A549 (cell line): ENCODE data around the gene SCO2. TPM values are rescaled to one million over a fixed set of nuclear protein-coding genes. Genes with fewer than 3 reads are reported as not detected.

ENCODE experiments used
- ATAC-seq, 2 experiments: fragments of 200-7000 bp in 1 of 2; fragments of >200 bp in 1 of 2; cut with Nextera tagmentation in 1 of 2; cut with Tn5 transposase in 1 of 2; 3 replicates each; pipeline versions ENCODE4 v1.8.0 to v1.9.1; 2018 to 2020; ENCODE audit warnings: mild to moderate bottlenecking in 1 of 2, moderate library complexity in 1 of 2
- CTCF ChIA-PET: fragments of 300-600 bp; sonication (Branson Sonifier 250); formaldehyde crosslinking; extraction: SDS; loops from one replicate; lab custom pipeline; 2021; ENCODE audit warnings: antibody characterized with exemption, inconsistent platforms; lab: Yijun Ruan, JAX
- POLR2A ChIA-PET: fragments of 350-600 bp; formaldehyde crosslinking; extraction: SDS; loops from one replicate; lab custom pipeline; 2021; ENCODE audit warnings: antibody characterized with exemption, inconsistent platforms; lab: Yijun Ruan, JAX
- DNase-seq, 2 experiments: peaks; one replicate each; pipeline versions ENCODE4 v3.0.0 to v3.0.0-alpha.2; 2011 to 2016; ENCODE audit warnings: low read depth in 1 of 2, low spot score in 1 of 2
- FAIRE-seq: peaks from 2 replicates; lab custom pipeline; 2011; peaks lifted over from hg19 to GRCh38; lab: Jason Lieb, UNC
- H3K27ac ChIP-seq, 2 experiments: fragments of >200 bp; sonication (Bioruptor Twin); formaldehyde crosslinking; 3 replicates each; pipeline ENCODE4 v1.5.1; 2016 to 2017
- H3K4me1 ChIP-seq: fragments of >200 bp; sonication (Bioruptor Twin); formaldehyde crosslinking; 3 replicates; pipeline ENCODE4 v1.6.1; 2016
- H3K4me2 ChIP-seq: fragments of >200 bp; sonication (Bioruptor Twin); formaldehyde crosslinking; 3 replicates; pipeline ENCODE4 v1.6.1; 2016
- H3K4me3 ChIP-seq: fragments of >200 bp; sonication (Bioruptor Twin); formaldehyde crosslinking; 3 replicates; pipeline ENCODE4 v1.5.1; 2016
- H3K9me3 ChIP-seq: fragments of >200 bp; sonication (Bioruptor Twin); formaldehyde crosslinking; 3 replicates; pipeline ENCODE4 v1.6.1; 2016
- ATOH8 ChIP-seq: fragments of 250-450 bp; sonication (Bioruptor Pico); IDR thresholded peaks from 2 replicates; pipeline ENCODE4 v1.5.0; 2020; ENCODE audit warnings: low read depth, mild to moderate bottlenecking, moderate library complexity
- CEBPB ChIP-seq, 2 experiments: fragments of >200 bp in 1 of 2; sonication (Bioruptor Twin) in 1 of 2; formaldehyde crosslinking in 1 of 2; IDR thresholded peaks; 2 replicates each; pipeline ENCODE4 v1.6.1; 2012 to 2016
- CHD2 ChIP-seq: fragments of 150-350 bp; IDR thresholded peaks from 2 replicates; pipeline ENCODE4 v1.6.1; 2014; ENCODE audit warnings: low read length; ENCODE audit not compliant: partially characterized antibody
- CTCF ChIP-seq: fragments of >200 bp; sonication (Bioruptor Twin); formaldehyde crosslinking; IDR thresholded peaks from 3 replicates; pipeline ENCODE4 v1.5.1; 2016
- EHF ChIP-seq: fragments of 250-450 bp; sonication (Bioruptor Pico); IDR thresholded peaks from 2 replicates; pipeline ENCODE4 v1.5.0; 2020; ENCODE audit warnings: mild to moderate bottlenecking
- EHMT2 ChIP-seq: fragments of 200-600 bp; sonication (generic); IDR thresholded peaks from 2 replicates; pipeline ENCODE4 v1.6.1; 2016; ENCODE audit warnings: antibody characterized with exemption, low read depth, mild to moderate bottlenecking, moderate library complexity
- EP300 ChIP-seq, 2 experiments: fragments of >200 bp; sonication (Bioruptor Twin); formaldehyde crosslinking; IDR thresholded peaks; 2 replicates in 1 of 2; 3 replicates in 1 of 2; pipeline ENCODE4 v1.6.1; 2016 to 2017
- ESRRA ChIP-seq: fragments of 150-350 bp; IDR thresholded peaks from 2 replicates; pipeline ENCODE4 v1.6.1; 2014; ENCODE audit warnings: mild to moderate bottlenecking, low read length, borderline replicate concordance
- FOSB ChIP-seq: fragments of 250-450 bp; sonication (Bioruptor Pico); IDR thresholded peaks from 2 replicates; pipeline ENCODE4 v1.5.0; 2020; ENCODE audit warnings: mild to moderate bottlenecking, moderate library complexity
- FOXS1 ChIP-seq: fragments of 250-450 bp; sonication (Bioruptor Pico); IDR thresholded peaks from 2 replicates; pipeline ENCODE4 v1.5.0; 2020; ENCODE audit warnings: mild to moderate bottlenecking, moderate library complexity
- GATA3 ChIP-seq: IDR thresholded peaks from 2 replicates; pipeline ENCODE4 v1.6.1; 2012; ENCODE audit warnings: borderline replicate concordance
- HDAC2 ChIP-seq: fragments of 200-600 bp; sonication (generic); IDR thresholded peaks from 2 replicates; pipeline ENCODE4 v1.6.1; 2016
- HES2 ChIP-seq: fragments of >200 bp; sonication (Bioruptor Twin); formaldehyde crosslinking; IDR thresholded peaks from 2 replicates; pipeline ENCODE4 v1.6.1; 2016
- HOXA7 ChIP-seq: fragments of 250-450 bp; sonication (Bioruptor Pico); IDR thresholded peaks from 2 replicates; pipeline ENCODE4 v1.5.0; 2020; ENCODE audit warnings: mild to moderate bottlenecking, moderate library complexity
- HOXB13 ChIP-seq: fragments of 250-450 bp; sonication (Bioruptor Pico); IDR thresholded peaks from 2 replicates; pipeline ENCODE4 v1.5.0; 2020; ENCODE audit warnings: low read depth, mild to moderate bottlenecking, moderate library complexity
- JUN ChIP-seq, 2 experiments: fragments of >200 bp; sonication (Bioruptor Twin); formaldehyde crosslinking; IDR thresholded peaks; 2 replicates in 1 of 2; 3 replicates in 1 of 2; pipeline ENCODE4 v1.6.1; 2016 to 2017
- JUNB ChIP-seq: fragments of >200 bp; sonication (Bioruptor Twin); formaldehyde crosslinking; IDR thresholded peaks from 2 replicates; pipeline ENCODE4 v1.6.1; 2016
- KDM5A ChIP-seq: fragments of 200-600 bp; sonication (generic); IDR thresholded peaks from 2 replicates; pipeline ENCODE4 v1.6.1; 2016; ENCODE audit warnings: antibody characterized with exemption, mild to moderate bottlenecking
- MAFK ChIP-seq: fragments of 450-650 bp; IDR thresholded peaks from 2 replicates; pipeline ENCODE4 v1.6.1; 2014; ENCODE audit not compliant: partially characterized antibody
- MAZ ChIP-seq: fragments of 150-350 bp; IDR thresholded peaks from 2 replicates; pipeline ENCODE4 v1.6.1; 2014; ENCODE audit warnings: antibody characterized with exemption, low read depth, low read length, borderline replicate concordance
- NR3C1 ChIP-seq: fragments of >200 bp; sonication (Bioruptor Twin); formaldehyde crosslinking; IDR thresholded peaks from 3 replicates; pipeline ENCODE4 v1.6.1; 2017
- PBX3 ChIP-seq: IDR thresholded peaks from 2 replicates; pipeline ENCODE4 v1.6.1; 2012
- PHF8 ChIP-seq: fragments of 200-600 bp; sonication (generic); IDR thresholded peaks from 2 replicates; pipeline ENCODE4 v1.6.1; 2016; ENCODE audit warnings: low read depth, mild to moderate bottlenecking, antibody characterized with exemption, moderate library complexity, borderline replicate concordance
- RAD21 ChIP-seq, 2 experiments: fragments of >200 bp in 1 of 2; sonication (Bioruptor Twin) in 1 of 2; formaldehyde crosslinking in 1 of 2; IDR thresholded peaks in 1 of 2; conservative IDR thresholded peaks in 1 of 2; 2 replicates in 1 of 2; 3 replicates in 1 of 2; pipeline ENCODE4 v1.6.1; 2012 to 2018; ENCODE audit warnings: inconsistent platforms in 1 of 2
- RFX5 ChIP-seq: fragments of 450-650 bp; IDR thresholded peaks from 2 replicates; pipeline ENCODE4 v1.7.1; 2014; ENCODE audit warnings: antibody characterized with exemption, mild to moderate bottlenecking, moderate library complexity
- RNF2 ChIP-seq: fragments of 200-600 bp; sonication (generic); IDR thresholded peaks from 2 replicates; pipeline ENCODE4 v1.6.1; 2016; ENCODE audit warnings: low read depth, mild to moderate bottlenecking, antibody characterized with exemption, moderate library complexity, borderline replicate concordance
- TP53 ChIP-seq: fragments of 250-450 bp; sonication (Bioruptor Pico); IDR thresholded peaks from 2 replicates; pipeline ENCODE4 v1.5.0; 2021; ENCODE audit warnings: mild to moderate bottlenecking, moderate library complexity
- USF2 ChIP-seq: fragments of 450-650 bp; IDR thresholded peaks from 2 replicates; pipeline ENCODE4 v1.6.1; 2014; ENCODE audit warnings: antibody characterized with exemption
- ZSCAN20 ChIP-seq: fragments of 250-450 bp; sonication (Bioruptor Pico); IDR thresholded peaks from 2 replicates; pipeline ENCODE4 v1.8.0; 2022; ENCODE audit warnings: mild to moderate bottlenecking, moderate library complexity
- WGBS: methylation state at CpG from one replicate; pipeline ENCODE4 v1.1.6; 2017; ENCODE audit errors: missing lambda C conversion rate; 5-methylcytosine and 5-hydroxymethylcytosine counted together
- polyA plus RNA-seq, 4 experiments: library from polyadenylated mRNA; depleted of rRNA in 3 of 4; stranded (reverse); fragments of >200 nt; fragmentation: RNase III in 1 of 4; extraction: RNeasy Plus Mini Kit Qiagen cat#74134 plus additional on column Dnase treatment in 1 of 4; gene quantifications; 2 replicates in 3 of 4; 3 replicates in 1 of 4; pipeline ENCODE4 v1.2.3, GENCODE V29; 2011 to 2017

Gene SCO2
- polyA plus RNA-seq, 2 of the 4 experiments (the other 2 are of a cell fraction): 0.37 to 1.7 TPM

- DNase-seq: no peak
- TF ChIP-seq EP300 (IDR thresholded peaks at IDR 0.05): no peak
- no peak for TF ChIP-seq PBX3
- no peak for TF ChIP-seq USF2
- TF ChIP-seq ATOH8 (CRISPR knock-in tag): no peak
- no peak for TF ChIP-seq FOXS1 (CRISPR knock-in tag)
- TF ChIP-seq PHF8: no peak
- no peak for TF ChIP-seq HOXA7 (CRISPR knock-in tag)
- no peak for TF ChIP-seq ZSCAN20 (CRISPR knock-in tag)
- no peak for TF ChIP-seq EHF (CRISPR knock-in tag)
- no peak for TF ChIP-seq HDAC2
- TF ChIP-seq GATA3: no peak
- TF ChIP-seq HES2: no peak
- no peak for TF ChIP-seq CEBPB (IDR thresholded peaks at IDR 0.05)
- no peak for TF ChIP-seq KDM5A
- TF ChIP-seq, all 56 proteins: peak for 0
- no peak overlapping the region for H3K4me3 ChIP-seq
- H3K27ac ChIP-seq: no peak overlapping the region
- 83% methylated on average over 9 of the region's 20 CpGs for WGBS
- H3K9me3 ChIP-seq: no peaks in the 10 kb centered on the region
- ChIA-PET POLR2A (no interaction called here), CTCF (interaction anchor here (1.5 to 2.2 kb wide), 3 partner anchors 8 to 103 kb away, joined by 4 to 7 read pairs (median 6); partner anchors contain the start of gene SCO2)
- no peaks in the 10 kb centered on the region for H3K4me1 ChIP-seq
- no peak overlapping the region for H3K4me2 ChIP-seq
- ATAC-seq (no peak), FAIRE-seq (no peak)
Measured at GRCh38 chr22:50517495-50518260, 7.7 kb downstream of the SCO2 start.

GRCh38 chr22:50516891-50517290 lies 8.5 kb downstream of the SCO2 start:
- Histone ChIP-seq H3K4me1 (no peaks in the 10 kb centered on the region), H3K27ac (no peak overlapping the region), H3K4me3 (no peak overlapping the region), H3K4me2 (no peak overlapping the region), H3K9me3 (no peaks in the 10 kb centered on the region)
- no peak for TF ChIP-seq EHMT2
- no peak for TF ChIP-seq NR3C1
- no peak for TF ChIP-seq HOXB13 (CRISPR knock-in tag)
- no peak for TF ChIP-seq CHD2
- TF ChIP-seq HDAC2: no peak
- no peak for TF ChIP-seq ESRRA
- no peak for TF ChIP-seq MAFK
- no peak for TF ChIP-seq CEBPB (IDR thresholded peaks at IDR 0.05)
- no peak for TF ChIP-seq MAZ
- no peak for TF ChIP-seq RAD21 (conservative IDR thresholded peaks at IDR 0.05 in 1 of 2, IDR thresholded peaks at IDR 0.05 in 1 of 2)
- no peak for TF ChIP-seq PBX3
- no peak for TF ChIP-seq RNF2
- TF ChIP-seq JUNB: no peak
- TF ChIP-seq CTCF: no peak
- TF ChIP-seq FOSB (CRISPR knock-in tag): no peak
- TF ChIP-seq JUN (IDR thresholded peaks at IDR 0.05): no peak
- TF ChIP-seq RFX5: no peak
- TF ChIP-seq TP53 (CRISPR knock-in tag): no peak
- no peak for TF ChIP-seq HES2
- WGBS: 98% methylated on average over 16 of the region's 16 CpGs
- FAIRE-seq (no peak), DNase-seq (no peak), ATAC-seq (no peak)
- CTCF ChIA-PET: interaction anchor here (2.2 kb wide), 1 partner anchor 9 kb away, joined by 7 read pairs; the partner anchor contains the start of gene SCO2
- POLR2A ChIA-PET: no interaction called here
